Mesothelial cell of epicardium (in vitro differentiated cells): ENCODE data around the gene EIF4G3. TPM values are rescaled to one million over a fixed set of nuclear protein-coding genes. Genes with fewer than 3 reads are reported as not detected.

Source experiments
- DNase-seq, 2 experiments: peaks; one replicate each; pipeline ENCODE4 v3.0.0; 2021; ENCODE audit warnings: low spot score in 2 of 2; ENCODE audit not compliant: unreplicated experiment in 2 of 2
- H3K27ac Mint-ChIP-seq: 2 replicates; pipeline ENCODE4 v1.8.0; 2021; ENCODE audit warnings: mixed read lengths
- H3K27me3 Mint-ChIP-seq: 2 replicates; pipeline ENCODE4 v1.8.0; 2021; ENCODE audit warnings: low read depth, mixed read lengths
- H3K36me3 Mint-ChIP-seq: 2 replicates; pipeline ENCODE4 v1.8.0; 2021; ENCODE audit warnings: mixed read lengths
- H3K4me1 Mint-ChIP-seq: 2 replicates; pipeline ENCODE4 v1.8.0; 2021; ENCODE audit warnings: mixed read lengths
- H3K4me3 Mint-ChIP-seq: 2 replicates; pipeline ENCODE4 v1.8.0; 2021; ENCODE audit warnings: mild to moderate bottlenecking, moderate library complexity, mixed read lengths
- H3K9me3 Mint-ChIP-seq: 2 replicates; pipeline ENCODE4 v1.8.0; 2021; ENCODE audit warnings: mixed read lengths
- CTCF ChIP-seq: fragments of 200-600 bp; sonication (generic); IDR thresholded peaks from one replicate; pipeline ENCODE4 v1.5.0; 2021; ENCODE audit warnings: antibody characterized with exemption; ENCODE audit not compliant: unreplicated experiment
- total RNA-seq: library from RNA; stranded (reverse); gene quantifications from 3 replicates; pipeline ENCODE4 v1.2.1, GENCODE V29; 2021

Gene EIF4G3
- total RNA-seq, 1 donor from 2014 or later = 106 TPM

- no peaks in the 10 kb centered on the region for H3K36me3 Mint-ChIP-seq
- H3K27me3 Mint-ChIP-seq = no peaks in the 10 kb centered on the region
- no peaks in the 10 kb centered on the region for H3K9me3 Mint-ChIP-seq
- peak; percentile 61 to 82 for DNase-seq
- peaks cover 25% of the 10 kb centered on the region for H3K4me1 Mint-ChIP-seq
- H3K27ac Mint-ChIP-seq = peak within 1 kb of the TSS; percentile 98
- peak within 1 kb of the TSS; percentile 100 for H3K4me3 Mint-ChIP-seq
- no peak for TF ChIP-seq CTCF
Measured at GRCh38 chr1:20787029-20787839, 389.5 kb downstream of the EIF4G3 start, which contains the start of gene HP1BP3. HP1BP3 (minus strand) TSS chr1:20787307; CDS start chr1:20780440, 6,867 bp downstream.

- Mint-ChIP-seq H3K27ac (peak overlapping the region; percentile 98), H3K4me1 (peaks cover 25% of the 10 kb centered on the region), H3K4me3 (peak overlapping the region; percentile 100), H3K9me3 (no peaks in the 10 kb centered on the region), H3K27me3 (no peaks in the 10 kb centered on the region), H3K36me3 (no peaks in the 10 kb centered on the region)
- peak; percentile 93 to 98 for DNase-seq
- TF ChIP-seq CTCF = no peak
Measured at GRCh38 chr1:20786253-20787028, 390.3 kb downstream of the EIF4G3 start.

GRCh38 chr1:20785907-20786252 is 390.8 kb downstream of the EIF4G3 start:
- TF ChIP-seq CTCF = no peak
- Mint-ChIP-seq H3K27ac (peak overlapping the region; percentile 98), H3K4me1 (peaks cover 29% of the 10 kb centered on the region), H3K4me3 (peak overlapping the region; percentile 100), H3K9me3 (no peaks in the 10 kb centered on the region), H3K36me3 (no peaks in the 10 kb centered on the region), H3K27me3 (no peaks in the 10 kb centered on the region)
- DNase-seq = no peak

GRCh38 chr1:20775700-20776099 is 401.0 kb downstream of the EIF4G3 start:
- DNase-seq = no peak
- Mint-ChIP-seq H3K27me3 (no peaks in the 10 kb centered on the region), H3K4me3 (no peak overlapping the region), H3K36me3 (peaks cover 22% of the 10 kb centered on the region), H3K9me3 (no peaks in the 10 kb centered on the region), H3K27ac (peak overlapping the region; percentile 51), H3K4me1 (peaks cover 12% of the 10 kb centered on the region)
- no peak for TF ChIP-seq CTCF

- no peak for TF ChIP-seq CTCF
- Mint-ChIP-seq H3K36me3 (peaks cover 25% of the 10 kb centered on the region), H3K9me3 (no peaks in the 10 kb centered on the region), H3K27ac (peak overlapping the region; percentile 25), H3K4me1 (peaks cover 3% of the 10 kb centered on the region), H3K27me3 (no peaks in the 10 kb centered on the region), H3K4me3 (no peak overlapping the region)
- no peak for DNase-seq
Measured at GRCh38 chr1:20771780-20772179, 404.9 kb downstream of the EIF4G3 start.
